ENCODE results near the gene MIPEP. TPM values are rescaled to one million over a fixed set of nuclear protein-coding genes. Genes with fewer than 3 reads are reported as not detected.
"Not testable (repeated sequence)": the region's sequence is repeated elsewhere in the genome, so short reads cannot be mapped to it uniquely, and the experiment has no call there.

The MIPEP gene
- polyA plus RNA-seq, 2 of the 4 experiments (the other 2 are of a cell fraction), result 21.6 to 32.8 TPM

DNA sequence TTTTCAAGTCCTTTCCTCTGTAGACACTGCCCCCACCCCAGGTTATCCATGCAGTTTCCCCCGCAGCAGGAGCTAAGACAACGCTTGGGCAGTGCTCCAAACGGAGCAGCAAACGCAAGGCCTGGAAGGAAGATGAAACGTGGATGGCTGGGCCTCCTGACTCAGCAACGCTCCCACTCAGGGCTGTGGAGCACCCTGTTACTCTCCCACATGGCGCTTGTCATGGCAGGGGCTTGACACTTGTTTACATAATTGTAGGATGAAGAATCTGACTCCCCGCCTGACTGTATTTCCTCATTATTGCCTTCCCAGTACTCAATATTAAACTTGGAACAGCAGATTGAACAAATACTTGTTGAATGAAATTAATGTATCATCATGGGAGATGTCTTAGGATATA lies 8.9 kb upstream of the MIPEP start:
- FAIRE-seq (no peak), DNase-seq (ENCODE audit: low read depth in 1 of 2, low spot score in 1 of 2) (no peak), ATAC-seq (no peak)
- ChIA-PET CTCF (interaction anchor here (0.6 to 2.4 kb wide), 5 partner anchors 8 to 431 kb away, joined by 3 to 10 read pairs (median 3); partner anchors contain the start of gene MIPEP), POLR2A (no interaction called here)
- Histone ChIP-seq H3K9me3 (no peaks in the 10 kb centered on the region), H3K4me3 (no peak overlapping the region), H3K4me2 (no peak overlapping the region), H3K4me1 (no peaks in the 10 kb centered on the region), H3K27ac (no peak overlapping the region)
- 86% methylated on average over 6 of the region's 8 CpGs for WGBS (ENCODE audit: missing lambda C conversion rate)
- TF ChIP-seq CBX8 (IDR thresholded peaks at IDR 0.05) (no peak), CBX2 (IDR thresholded peaks at IDR 0.05; ENCODE audit: borderline replicate concordance, low read depth) (no peak), MAFK (IDR thresholded peaks at IDR 0.05; ENCODE audit: partially characterized antibody) (no peak)
- TF ChIP-seq, protein P1, sequence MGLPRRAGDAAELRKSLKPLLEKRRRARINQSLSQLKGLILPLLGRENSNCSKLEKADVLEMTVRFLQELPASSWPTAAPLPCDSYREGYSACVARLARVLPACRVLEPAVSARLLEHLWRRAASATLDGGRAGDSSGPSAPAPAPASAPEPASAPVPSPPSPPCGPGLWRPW (IDR thresholded peaks at IDR 0.05), result no peak

DNA sequence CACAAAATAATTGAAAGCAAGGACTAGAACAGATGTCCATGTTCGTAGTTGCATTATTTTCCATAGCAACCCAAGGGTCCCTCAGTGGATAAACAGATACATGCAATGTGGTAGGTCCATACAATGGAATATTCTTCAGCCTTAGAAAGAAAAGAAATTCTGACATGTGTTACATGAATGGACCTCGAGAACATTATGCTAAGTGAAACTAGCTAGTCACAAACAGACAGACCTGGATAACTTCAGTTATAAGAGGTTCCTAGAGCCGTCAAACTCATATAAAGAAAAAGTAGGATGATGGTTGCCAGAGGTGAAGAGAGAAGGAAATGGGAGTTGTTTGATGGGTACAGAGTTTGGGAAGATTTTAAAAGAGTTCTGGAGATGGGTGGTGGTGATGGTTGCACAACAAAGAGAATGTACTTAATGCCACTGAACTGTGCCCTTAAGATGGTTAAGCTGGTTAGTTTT lies 8.3 kb upstream of the MIPEP start, which contains the start of gene C1QTNF9B:
C1QTNF9B (minus strand) TSS at position 51 of the 468 bp plus-strand sequence.
- H3K27ac ChIP-seq; H3K9me3 ChIP-seq; H3K4me2 ChIP-seq; CTCF ChIA-PET; DNase-seq (ENCODE audit: low read depth in 1 of 2, low spot score in 1 of 2); FAIRE-seq; POLR2A ChIA-PET; H3K4me3 ChIP-seq; H3K4me1 ChIP-seq; ATAC-seq: not testable (repeated sequence)
- WGBS (ENCODE audit: missing lambda C conversion rate), result 30% methylated on average over 3 of the region's 3 CpGs

DNA sequence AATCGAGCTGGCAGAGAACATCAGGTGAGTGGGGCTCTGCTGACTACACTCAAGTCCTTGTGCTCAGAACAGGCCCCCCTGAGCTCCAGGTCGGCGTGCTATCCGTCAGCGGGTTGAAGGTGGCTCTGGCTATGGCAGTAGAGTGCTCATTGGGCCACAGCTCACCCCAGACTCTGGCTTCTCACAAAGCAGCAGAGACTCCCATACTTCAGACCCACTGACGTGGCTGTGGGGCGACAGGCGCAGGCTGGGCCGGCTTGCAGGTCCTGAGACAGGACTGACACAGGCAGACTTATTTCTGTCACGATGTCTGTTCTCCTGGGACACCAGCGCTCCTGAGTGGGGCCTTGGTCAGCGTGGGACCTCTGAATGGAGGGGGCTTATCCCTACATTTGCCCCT lies 5.5 kb upstream of the MIPEP start:
- H3K4me1 ChIP-seq; FAIRE-seq; ATAC-seq; H3K4me3 ChIP-seq; CTCF ChIA-PET; DNase-seq (ENCODE audit: low read depth in 1 of 2, low spot score in 1 of 2); POLR2A ChIA-PET; H3K9me3 ChIP-seq; H3K27ac ChIP-seq; H3K4me2 ChIP-seq: not testable (repeated sequence)
- 46% methylated on average over 7 of the region's 12 CpGs for WGBS (ENCODE audit: missing lambda C conversion rate)

DNA sequence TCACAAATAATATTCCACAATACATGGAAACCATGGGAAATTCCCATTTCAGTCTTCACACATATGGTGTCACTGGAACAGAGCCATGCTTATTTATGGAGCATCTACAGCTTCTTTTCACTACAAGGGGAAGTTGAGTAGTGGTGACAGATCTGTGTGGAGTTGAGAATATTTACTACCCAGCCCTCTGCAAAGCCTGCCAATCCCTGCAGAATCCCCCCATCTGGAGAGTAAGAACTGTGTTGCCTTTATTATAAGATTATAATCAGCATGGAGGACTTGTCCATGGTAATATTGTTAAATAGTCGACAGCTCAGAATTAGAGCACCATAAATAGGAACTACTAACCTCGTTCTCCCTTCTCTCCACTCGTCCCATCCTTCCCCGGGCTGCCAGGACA lies 4.6 kb upstream of the MIPEP start:
- FAIRE-seq; CTCF ChIA-PET; H3K9me3 ChIP-seq; H3K27ac ChIP-seq; H3K4me1 ChIP-seq; H3K4me2 ChIP-seq; H3K4me3 ChIP-seq; POLR2A ChIA-PET; ATAC-seq; DNase-seq (ENCODE audit: low read depth in 1 of 2, low spot score in 1 of 2): not testable (repeated sequence)
- WGBS (ENCODE audit: missing lambda C conversion rate), result 18% methylated on average over 4 of the region's 4 CpGs

DNA sequence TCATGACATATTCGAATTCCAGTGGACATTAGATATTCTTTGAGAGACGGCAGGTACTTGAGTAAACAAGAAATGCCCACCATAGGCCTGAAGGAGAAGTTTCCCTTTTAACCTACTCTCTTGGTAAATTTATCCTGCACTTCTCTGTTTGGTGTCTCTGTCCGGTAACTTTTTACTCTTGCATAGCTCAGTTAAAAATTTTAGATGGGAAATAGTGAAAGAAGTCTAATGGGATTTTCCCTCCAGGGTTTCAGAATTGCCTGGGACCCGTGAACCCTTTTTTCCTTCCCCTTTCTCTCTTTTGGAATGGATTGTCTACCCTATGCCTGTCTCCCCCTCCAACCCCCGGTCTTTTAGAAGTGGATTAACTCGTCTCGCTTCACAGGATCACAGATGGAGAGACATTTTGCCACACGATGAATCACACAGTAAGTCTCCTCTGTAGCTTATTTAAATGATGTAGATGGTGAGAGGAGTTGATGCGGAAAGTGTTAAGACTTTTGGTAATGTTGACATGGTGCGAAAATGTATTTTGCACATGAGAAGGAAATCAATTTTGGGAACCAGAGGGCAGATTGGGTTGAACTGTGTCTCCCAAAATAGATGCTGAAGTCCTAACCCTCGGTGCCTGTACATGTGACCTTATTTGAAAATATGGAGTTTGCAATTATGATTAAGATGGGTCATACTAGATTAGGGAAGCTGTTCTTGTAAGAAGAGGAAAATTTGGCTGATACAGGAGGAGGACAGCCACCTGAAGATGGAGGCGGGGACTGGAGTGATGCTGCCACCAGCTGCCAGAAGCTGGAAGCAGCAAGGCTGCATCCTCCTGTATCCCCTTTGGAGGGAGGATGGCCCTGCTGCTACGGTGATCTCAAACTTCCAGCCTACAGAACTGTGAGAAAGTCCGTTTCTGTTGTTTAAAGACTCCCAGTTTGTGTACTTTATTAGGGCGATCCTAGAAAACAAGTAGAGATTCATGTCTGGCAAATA lies 711 bp upstream of the MIPEP start:
- peak; percentile 70 to 77 for ATAC-seq
- TF ChIP-seq ZSCAN20 (CRISPR knock-in tag; IDR thresholded peaks at IDR 0.05) (no peak), SMC3 (IDR thresholded peaks at IDR 0.05) (peak; percentile 32; the same call in 1 of the 3 replicates), RFX5 (IDR thresholded peaks at IDR 0.05) (no peak), MYC (IDR thresholded peaks at IDR 0.05; ENCODE audit: borderline replicate concordance, low read length) (no peak), BCL3 (IDR thresholded peaks at IDR 0.05) (no peak), NR3C1 (IDR thresholded peaks at IDR 0.05) (no peak), FOXS1 (CRISPR knock-in tag; IDR thresholded peaks at IDR 0.05) (no peak), KDM1A (IDR thresholded peaks at IDR 0.05; ENCODE audit: low read depth) (no peak), RAD21 (conservative IDR thresholded peaks at IDR 0.05 in 1 of 2, IDR thresholded peaks at IDR 0.05 in 1 of 2) (peak; percentile 34 to 41; a peak in 2 of 5 replicates), ATOH8 (CRISPR knock-in tag; IDR thresholded peaks at IDR 0.05; ENCODE audit: low read depth) (no peak), KDM5A (IDR thresholded peaks at IDR 0.05) (no peak), ELK1 (IDR thresholded peaks at IDR 0.05; ENCODE audit: low read depth, low read length) (no peak)
- TF ChIP-seq, protein P2, sequence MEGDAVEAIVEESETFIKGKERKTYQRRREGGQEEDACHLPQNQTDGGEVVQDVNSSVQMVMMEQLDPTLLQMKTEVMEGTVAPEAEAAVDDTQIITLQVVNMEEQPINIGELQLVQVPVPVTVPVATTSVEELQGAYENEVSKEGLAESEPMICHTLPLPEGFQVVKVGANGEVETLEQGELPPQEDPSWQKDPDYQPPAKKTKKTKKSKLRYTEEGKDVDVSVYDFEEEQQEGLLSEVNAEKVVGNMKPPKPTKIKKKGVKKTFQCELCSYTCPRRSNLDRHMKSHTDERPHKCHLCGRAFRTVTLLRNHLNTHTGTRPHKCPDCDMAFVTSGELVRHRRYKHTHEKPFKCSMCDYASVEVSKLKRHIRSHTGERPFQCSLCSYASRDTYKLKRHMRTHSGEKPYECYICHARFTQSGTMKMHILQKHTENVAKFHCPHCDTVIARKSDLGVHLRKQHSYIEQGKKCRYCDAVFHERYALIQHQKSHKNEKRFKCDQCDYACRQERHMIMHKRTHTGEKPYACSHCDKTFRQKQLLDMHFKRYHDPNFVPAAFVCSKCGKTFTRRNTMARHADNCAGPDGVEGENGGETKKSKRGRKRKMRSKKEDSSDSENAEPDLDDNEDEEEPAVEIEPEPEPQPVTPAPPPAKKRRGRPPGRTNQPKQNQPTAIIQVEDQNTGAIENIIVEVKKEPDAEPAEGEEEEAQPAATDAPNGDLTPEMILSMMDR (IDR thresholded peaks at IDR 0.05), result peak; percentile 36; the same call in 2 of the 3 replicates
- Histone ChIP-seq H3K9me3 (no peaks in the 10 kb centered on the region), H3K4me2 (peak overlapping the region; percentile 96), H3K4me3 (peak overlapping the region; percentile 82), H3K27ac (peak overlapping the region; percentile 50 to 71; a peak in 5 of 6 replicates), H3K4me1 (peaks cover 6% of the 10 kb centered on the region; the same call in 2 of the 3 replicates)
- 5% methylated on average over 15 of the region's 15 CpGs for WGBS (ENCODE audit: missing lambda C conversion rate)
- ChIA-PET POLR2A (interaction anchor here (0.6 kb wide), 1 partner anchor 213 kb away, joined by 3 read pairs; no protein-coding TSS in a partner anchor), CTCF (interaction anchor here (0.6 to 3.4 kb wide), 23 partner anchors 9 to 528 kb away, joined by 3 to 22 read pairs (median 4); partner anchors contain the start of gene TNFRSF19)
- DNase-seq (ENCODE audit: low read depth in 1 of 2, low spot score in 1 of 2), result peak in 1 of 2 experiments; percentile 1
- no peak for FAIRE-seq
